Transverse colon (tissue), 4 donors: ENCODE results near the gene AOPEP.

Source experiments
- POLR2A ChIP-seq: fragments of 450-650 bp; IDR thresholded peaks from one replicate; pipeline ENCODE4 v1.6.1; 2016; ENCODE audit warnings: antibody characterized with exemption, mild to moderate bottlenecking, moderate library complexity
- POLR2AphosphoS5 ChIP-seq, 3 donors: sonication (generic); formaldehyde crosslinking; IDR thresholded peaks; one replicate each; pipeline ENCODE4 v1.6.1; 2016; ENCODE audit warnings: antibody characterized with exemption in 3 of 3
- TF ChIP-seq, protein P1 (sequence below), 5 experiments: fragments of 200-600 bp in 3 of 5; fragments of 450-650 bp in 2 of 5; sonication (generic) in 3 of 5; IDR thresholded peaks; 1 replicate in 2 of 5; 2 replicates in 3 of 5; pipeline ENCODE4 v1.5.1; 2016 to 2017; ENCODE audit warnings: antibody characterized with exemption in 5 of 5, inconsistent platforms in 3 of 5, mild to moderate bottlenecking in 2 of 5, moderate library complexity in 1 of 5

DNA sequence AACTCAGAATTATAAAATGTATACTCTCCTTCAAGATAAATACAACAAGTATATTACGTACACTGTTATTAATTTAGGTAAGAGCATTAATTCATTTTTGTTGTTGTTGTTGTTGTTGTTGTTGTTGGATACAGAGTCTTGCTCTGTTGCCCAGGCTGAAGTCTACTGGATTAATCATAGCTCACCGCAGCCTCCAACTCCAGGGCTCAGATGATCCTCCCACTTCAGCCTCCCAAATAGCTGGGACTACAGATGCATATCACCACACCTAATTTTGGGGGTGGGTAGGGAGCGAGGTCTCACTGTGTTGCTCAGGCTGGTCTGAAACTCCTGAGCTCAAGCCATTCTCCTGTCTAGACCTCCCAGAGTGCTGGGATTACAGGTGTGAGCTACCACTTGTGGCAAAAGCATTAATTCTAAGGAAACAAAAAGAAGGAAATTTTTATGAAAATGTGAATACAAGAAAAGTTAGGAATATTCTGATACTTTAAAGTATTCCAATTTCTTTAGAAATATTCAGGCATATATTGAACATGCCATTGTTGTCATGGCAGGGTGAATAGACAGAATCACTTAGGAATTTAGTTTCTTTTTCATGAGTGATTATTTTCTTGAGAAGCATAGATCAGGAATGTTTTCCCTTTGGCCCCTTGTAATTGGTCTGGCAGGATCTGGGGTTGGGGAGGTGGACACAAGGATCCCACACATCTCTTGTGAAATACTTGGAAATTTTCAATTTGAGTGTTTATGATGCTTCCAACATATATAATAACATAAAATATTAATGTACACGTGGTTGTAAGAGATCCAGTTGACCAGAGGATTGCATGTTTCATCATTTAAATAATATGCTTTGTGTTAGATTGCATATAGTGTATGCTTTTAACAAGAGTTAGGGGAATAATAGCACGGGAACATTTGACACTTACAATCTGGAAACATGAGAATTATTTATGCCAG is 327.4 kb downstream of the AOPEP start:
- TF ChIP-seq POLR2A (no peak), POLR2AphosphoS5 (IDR thresholded peaks at IDR 0.05) (no peak)
- TF ChIP-seq, protein P1, sequence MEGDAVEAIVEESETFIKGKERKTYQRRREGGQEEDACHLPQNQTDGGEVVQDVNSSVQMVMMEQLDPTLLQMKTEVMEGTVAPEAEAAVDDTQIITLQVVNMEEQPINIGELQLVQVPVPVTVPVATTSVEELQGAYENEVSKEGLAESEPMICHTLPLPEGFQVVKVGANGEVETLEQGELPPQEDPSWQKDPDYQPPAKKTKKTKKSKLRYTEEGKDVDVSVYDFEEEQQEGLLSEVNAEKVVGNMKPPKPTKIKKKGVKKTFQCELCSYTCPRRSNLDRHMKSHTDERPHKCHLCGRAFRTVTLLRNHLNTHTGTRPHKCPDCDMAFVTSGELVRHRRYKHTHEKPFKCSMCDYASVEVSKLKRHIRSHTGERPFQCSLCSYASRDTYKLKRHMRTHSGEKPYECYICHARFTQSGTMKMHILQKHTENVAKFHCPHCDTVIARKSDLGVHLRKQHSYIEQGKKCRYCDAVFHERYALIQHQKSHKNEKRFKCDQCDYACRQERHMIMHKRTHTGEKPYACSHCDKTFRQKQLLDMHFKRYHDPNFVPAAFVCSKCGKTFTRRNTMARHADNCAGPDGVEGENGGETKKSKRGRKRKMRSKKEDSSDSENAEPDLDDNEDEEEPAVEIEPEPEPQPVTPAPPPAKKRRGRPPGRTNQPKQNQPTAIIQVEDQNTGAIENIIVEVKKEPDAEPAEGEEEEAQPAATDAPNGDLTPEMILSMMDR (IDR thresholded peaks at IDR 0.05) = no peak
